GM12873 (cell line): Measurements from ENCODE around the gene KRTAP2-1.

Experiments used
- TF ChIP-seq, protein P1 (sequence below): IDR thresholded peaks from 2 replicates; pipeline ENCODE4 v1.5.1; 2012; ENCODE audit warnings: low read depth, mild to moderate bottlenecking, moderate library complexity, low read length, control low read depth; ENCODE audit not compliant: insufficient read depth; ENCODE audit errors: missing control alignments

The KRTAP2-1 gene

DNA sequence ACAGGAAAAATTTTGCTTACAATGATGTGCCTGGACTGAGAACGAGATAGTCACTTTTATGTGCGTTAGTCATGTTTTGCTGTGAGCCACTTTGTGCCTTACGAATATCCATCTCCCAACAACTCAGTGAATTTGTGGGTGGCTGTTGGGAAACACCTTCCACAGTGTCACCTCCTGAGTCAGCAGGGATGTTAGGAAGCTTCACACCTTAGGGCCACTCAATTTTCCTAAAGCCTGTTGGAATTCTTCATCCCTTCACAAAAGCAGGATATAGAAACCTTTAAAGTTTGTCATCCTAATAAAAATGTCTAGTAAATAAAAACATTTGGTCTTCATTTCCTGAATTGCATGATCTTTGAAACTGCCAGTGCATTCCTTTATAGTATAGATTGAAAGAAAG lies 33.9 kb downstream of the KRTAP2-1 start:
- TF ChIP-seq, protein P1, sequence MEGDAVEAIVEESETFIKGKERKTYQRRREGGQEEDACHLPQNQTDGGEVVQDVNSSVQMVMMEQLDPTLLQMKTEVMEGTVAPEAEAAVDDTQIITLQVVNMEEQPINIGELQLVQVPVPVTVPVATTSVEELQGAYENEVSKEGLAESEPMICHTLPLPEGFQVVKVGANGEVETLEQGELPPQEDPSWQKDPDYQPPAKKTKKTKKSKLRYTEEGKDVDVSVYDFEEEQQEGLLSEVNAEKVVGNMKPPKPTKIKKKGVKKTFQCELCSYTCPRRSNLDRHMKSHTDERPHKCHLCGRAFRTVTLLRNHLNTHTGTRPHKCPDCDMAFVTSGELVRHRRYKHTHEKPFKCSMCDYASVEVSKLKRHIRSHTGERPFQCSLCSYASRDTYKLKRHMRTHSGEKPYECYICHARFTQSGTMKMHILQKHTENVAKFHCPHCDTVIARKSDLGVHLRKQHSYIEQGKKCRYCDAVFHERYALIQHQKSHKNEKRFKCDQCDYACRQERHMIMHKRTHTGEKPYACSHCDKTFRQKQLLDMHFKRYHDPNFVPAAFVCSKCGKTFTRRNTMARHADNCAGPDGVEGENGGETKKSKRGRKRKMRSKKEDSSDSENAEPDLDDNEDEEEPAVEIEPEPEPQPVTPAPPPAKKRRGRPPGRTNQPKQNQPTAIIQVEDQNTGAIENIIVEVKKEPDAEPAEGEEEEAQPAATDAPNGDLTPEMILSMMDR: no peak

- TF ChIP-seq, protein P1: no peak
Measured at GRCh38 chr17:41012326-41013120, 34.6 kb downstream of the KRTAP2-1 start.

DNA sequence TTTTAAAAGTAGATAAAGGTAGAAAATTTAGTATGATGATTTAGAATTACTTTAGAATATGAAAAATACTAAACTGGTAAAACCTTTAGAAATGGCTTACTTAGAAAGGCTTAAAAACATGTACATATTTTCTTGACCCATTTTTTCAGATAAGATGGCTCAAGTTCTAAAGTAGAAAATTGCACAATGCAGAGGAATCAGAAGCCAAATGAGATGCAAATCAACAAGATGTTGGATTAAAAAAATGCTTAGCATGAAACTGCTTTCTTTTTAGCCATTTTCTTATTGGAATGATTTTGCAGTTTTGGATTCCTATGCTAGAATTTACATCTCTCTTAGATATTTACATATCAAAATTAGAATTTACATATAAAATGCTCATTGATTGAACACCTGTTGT lies 36.7 kb downstream of the KRTAP2-1 start:
- TF ChIP-seq, protein P1: no peak

GRCh38 chr17:41009936-41010335 lies 37.2 kb downstream of the KRTAP2-1 start:
- TF ChIP-seq, protein P1: no peak

- TF ChIP-seq, protein P1: no peak
Measured at GRCh38 chr17:41009301-41009760, 37.8 kb downstream of the KRTAP2-1 start.

GRCh38 chr17:41008811-41009210 lies 38.3 kb downstream of the KRTAP2-1 start, which contains the start of gene KRTAP3-1:
KRTAP3-1 (minus strand) TSS chr17:41009128; CDS start chr17:41009074, 54 bp downstream.
- TF ChIP-seq, protein P1: no peak

- TF ChIP-seq, protein P1: no peak
Measured at GRCh38 chr17:41004397-41004796, 42.7 kb downstream of the KRTAP2-1 start.
